ENCODE data around the gene PROM1. TPM values are rescaled to one million over a fixed set of nuclear protein-coding genes. Genes with fewer than 3 reads are reported as not detected.

Gene PROM1
- total RNA-seq, 4 donors from 2014 or later: 3.4 to 9.0 (median 5.0) TPM

DNA sequence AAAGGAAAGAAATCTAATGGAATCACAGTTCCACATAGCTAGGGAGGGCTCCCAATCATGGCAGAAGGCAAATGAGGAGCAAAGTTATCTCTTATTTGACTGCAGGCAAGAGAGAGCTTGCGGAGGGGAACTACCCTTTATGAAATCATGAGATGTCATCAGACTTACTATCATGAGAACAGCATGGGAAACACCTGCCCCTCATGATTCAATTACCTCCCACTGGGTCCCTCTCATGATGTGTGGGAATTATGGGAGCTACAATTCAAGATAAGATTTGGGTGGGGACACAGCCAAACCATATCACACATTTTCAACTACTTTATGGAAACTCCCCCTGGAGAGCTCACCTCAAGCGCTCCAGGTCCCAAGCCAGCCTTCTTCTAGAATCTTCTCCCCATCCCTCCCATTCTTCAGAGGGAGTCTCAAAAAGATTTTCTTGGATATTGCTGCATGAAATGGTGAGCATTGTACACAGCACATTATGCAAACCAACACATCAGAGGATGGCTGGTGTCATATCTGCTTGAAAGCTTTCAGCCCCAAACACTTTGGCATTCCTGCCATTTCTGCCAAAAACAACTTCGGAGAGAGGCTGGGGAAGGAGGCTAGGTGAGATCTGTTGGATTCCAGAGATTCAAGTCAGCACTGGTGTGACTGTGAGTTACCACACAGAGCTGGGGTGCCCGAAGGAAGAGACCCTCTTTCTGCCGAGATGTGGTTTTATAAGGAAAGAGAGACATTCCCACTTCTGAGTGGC, 152.2 kb downstream of the PROM1 start:
- Histone ChIP-seq H3K27me3 (peaks cover 11% of the 10 kb centered on the region), H3K4me3 (no peak overlapping the region), H3K9me3 (no peaks in the 10 kb centered on the region), H3K36me3 (no peaks in the 10 kb centered on the region), H3K4me1 (peaks cover 4% of the 10 kb centered on the region), H3K27ac (no peak overlapping the region)
- no peak for TF ChIP-seq POLR2A (IDR thresholded peaks at IDR 0.05)
- TF ChIP-seq EP300 (IDR thresholded peaks at IDR 0.05): no peak
- TF ChIP-seq CTCF (IDR thresholded peaks at IDR 0.05): no peak
- TF ChIP-seq POLR2AphosphoS5 (IDR thresholded peaks at IDR 0.05): no peak
- 91% methylated on average over 5 of the region's 5 CpGs for WGBS
- no peak for DNase-seq (ENCODE audit: low spot score in 2 of 2)

DNA sequence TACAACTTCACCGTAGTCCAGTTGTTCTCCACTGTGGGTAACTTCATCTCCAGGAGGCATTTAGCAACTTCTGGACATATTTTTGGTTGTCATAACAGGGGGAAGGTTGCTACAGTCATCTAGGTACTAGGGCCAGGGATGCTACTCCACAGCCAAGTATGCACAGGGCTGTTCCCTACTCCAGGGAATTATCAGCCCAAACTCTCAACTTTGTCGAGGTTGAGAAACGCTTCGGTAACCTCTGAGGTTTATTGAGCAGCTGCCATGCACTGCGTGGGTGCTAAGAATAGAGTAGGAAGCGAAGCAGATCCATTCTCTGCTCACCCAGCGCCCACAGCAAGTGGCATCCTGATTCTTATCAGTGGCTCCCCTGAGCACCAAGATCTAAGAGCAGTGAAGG, 153.5 kb downstream of the PROM1 start:
- H3K36me3 ChIP-seq: no peaks in the 10 kb centered on the region
- no peak overlapping the region for H3K27ac ChIP-seq
- WGBS: 53% methylated on average over 7 of the region's 7 CpGs
- H3K27me3 ChIP-seq: peaks cover 6% of the 10 kb centered on the region
- no peaks in the 10 kb centered on the region for H3K9me3 ChIP-seq
- no peak for DNase-seq (ENCODE audit: low spot score in 2 of 2)
- no peak overlapping the region for H3K4me3 ChIP-seq
- TF ChIP-seq EP300 (IDR thresholded peaks at IDR 0.05) (no peak), POLR2A (IDR thresholded peaks at IDR 0.05) (no peak), POLR2AphosphoS5 (IDR thresholded peaks at IDR 0.05) (no peak), CTCF (IDR thresholded peaks at IDR 0.05) (no peak)
- no peaks in the 10 kb centered on the region for H3K4me1 ChIP-seq

- no peak overlapping the region for H3K4me3 ChIP-seq
- no peak for TF ChIP-seq POLR2AphosphoS5 (IDR thresholded peaks at IDR 0.05)
- no peak for TF ChIP-seq EP300 (IDR thresholded peaks at IDR 0.05)
- TF ChIP-seq CTCF (IDR thresholded peaks at IDR 0.05): no peak
- no peak for TF ChIP-seq POLR2A (IDR thresholded peaks at IDR 0.05)
- no peaks in the 10 kb centered on the region for H3K9me3 ChIP-seq
- H3K4me1 ChIP-seq: no peaks in the 10 kb centered on the region
- peaks cover 6% of the 10 kb centered on the region for H3K27me3 ChIP-seq
- no peak overlapping the region for H3K27ac ChIP-seq
- no peaks in the 10 kb centered on the region for H3K36me3 ChIP-seq
- no peak for DNase-seq (ENCODE audit: low spot score in 2 of 2)
- 48% methylated on average over 3 of the region's 3 CpGs for WGBS
Observed at GRCh38 chr4:15929540-15929939, 154.3 kb downstream of the PROM1 start.

GRCh38 chr4:15928883-15929282, 154.9 kb downstream of the PROM1 start:
- 70% methylated on average over 5 of the region's 5 CpGs for WGBS
- DNase-seq (ENCODE audit: low spot score in 2 of 2): no peak
- Histone ChIP-seq H3K27me3 (peaks cover 6% of the 10 kb centered on the region), H3K27ac (no peak overlapping the region), H3K4me1 (no peaks in the 10 kb centered on the region), H3K4me3 (no peak overlapping the region), H3K36me3 (no peaks in the 10 kb centered on the region), H3K9me3 (no peaks in the 10 kb centered on the region)
- no peak for TF ChIP-seq CTCF (IDR thresholded peaks at IDR 0.05)
- TF ChIP-seq POLR2AphosphoS5 (IDR thresholded peaks at IDR 0.05): no peak
- TF ChIP-seq POLR2A (IDR thresholded peaks at IDR 0.05): no peak
- TF ChIP-seq EP300 (IDR thresholded peaks at IDR 0.05): no peak

- H3K27ac ChIP-seq: no peak overlapping the region
Observed at GRCh38 chr4:15926486-15926885, 157.3 kb downstream of the PROM1 start.

More at GRCh38 chr4:15926486-15926885, 157.3 kb downstream of the PROM1 start:
- WGBS: 43% methylated on average over 7 of the region's 7 CpGs
- Histone ChIP-seq H3K9me3 (no peaks in the 10 kb centered on the region), H3K27me3 (peaks cover 6% of the 10 kb centered on the region), H3K36me3 (no peaks in the 10 kb centered on the region), H3K4me3 (no peak overlapping the region), H3K4me1 (no peaks in the 10 kb centered on the region)
- TF ChIP-seq POLR2AphosphoS5 (IDR thresholded peaks at IDR 0.05): no peak
- no peak for DNase-seq (ENCODE audit: low spot score in 2 of 2)
